Mesenchymal stem cell (in vitro differentiated cells and primary cell): Measurements from ENCODE around the gene KRT86.

Experiments used
- DNase-seq: peaks from one replicate; pipeline ENCODE4 v3.0.0-alpha.2; 2013
- H2AFZ ChIP-seq: one replicate; pipeline ENCODE4 v1.6.1; 2013; ENCODE audit warnings: low read depth, mild to moderate bottlenecking, control low read depth, inconsistent platforms, low read length, moderate library complexity
- H2AK5ac ChIP-seq: 2 replicates; pipeline ENCODE4 v1.6.1; 2013; ENCODE audit warnings: low read length, moderate library complexity, mild to moderate bottlenecking, inconsistent platforms; ENCODE audit not compliant: severe bottlenecking
- H2BK120ac ChIP-seq: one replicate; pipeline ENCODE4 v1.6.1; 2013; ENCODE audit warnings: low read depth, mild to moderate bottlenecking, inconsistent platforms, low read length, moderate library complexity
- H2BK12ac ChIP-seq, 2 experiments: one replicate each; pipeline ENCODE4 v1.6.1; 2013; ENCODE audit warnings: inconsistent platforms in 2 of 2, low read length in 2 of 2, mild to moderate bottlenecking in 2 of 2, moderate library complexity in 2 of 2, control low read depth in 1 of 2
- H2BK15ac ChIP-seq: one replicate; pipeline ENCODE4 v1.6.1; 2013; ENCODE audit warnings: mild to moderate bottlenecking, low read depth, inconsistent platforms; ENCODE audit not compliant: poor library complexity, severe bottlenecking
- H2BK5ac ChIP-seq: 2 replicates; pipeline ENCODE4 v1.6.1; 2013; ENCODE audit warnings: low read depth, mild to moderate bottlenecking, low read length, control low read depth, inconsistent platforms; ENCODE audit not compliant: poor library complexity, severe bottlenecking
- H3K14ac ChIP-seq, 2 experiments: one replicate each; pipeline ENCODE4 v1.6.1; 2013; ENCODE audit warnings: inconsistent platforms in 2 of 2, low read length in 2 of 2, control low read depth in 1 of 2, mild to moderate bottlenecking in 1 of 2, moderate library complexity in 1 of 2
- H3K18ac ChIP-seq, 2 experiments: one replicate each; pipeline ENCODE4 v1.6.1; 2013; ENCODE audit warnings: inconsistent platforms in 2 of 2, low read length in 2 of 2, control low read depth in 1 of 2, low read depth in 1 of 2, mild to moderate bottlenecking in 1 of 2
- H3K23ac ChIP-seq, 2 experiments: one replicate each; pipeline ENCODE4 v1.6.1; 2013; ENCODE audit warnings: inconsistent platforms in 2 of 2, low read length in 2 of 2, mild to moderate bottlenecking in 2 of 2, moderate library complexity in 2 of 2, control low read depth in 1 of 2
- H3K27ac ChIP-seq: 2 replicates; pipeline ENCODE4 v1.5.1; 2013; ENCODE audit warnings: mild to moderate bottlenecking, moderate library complexity, low read length, control low read depth, inconsistent platforms; ENCODE audit not compliant: poor library complexity, severe bottlenecking
- H3K27me3 ChIP-seq, 2 experiments: 2 replicates each; pipeline versions ENCODE4 v1.6.1 to v1.7.0; 2013; ENCODE audit warnings: low read length in 2 of 2, mild to moderate bottlenecking in 2 of 2, moderate library complexity in 2 of 2, control low read depth in 1 of 2, inconsistent platforms in 1 of 2; ENCODE audit not compliant: control insufficient read depth in 1 of 2, insufficient read depth in 1 of 2
- H3K36me3 ChIP-seq, 2 experiments: 2 replicates each; pipeline versions ENCODE4 v1.6.1 to v1.7.0; 2013; ENCODE audit warnings: low read length in 2 of 2, control low read depth in 1 of 2, inconsistent platforms in 1 of 2, low read depth in 1 of 2, mild to moderate bottlenecking in 1 of 2; ENCODE audit not compliant: insufficient read depth in 2 of 2, control insufficient read depth in 1 of 2
- H3K4ac ChIP-seq, 2 experiments: one replicate each; pipeline ENCODE4 v1.6.1; 2013; ENCODE audit warnings: inconsistent platforms in 2 of 2, low read length in 2 of 2, mild to moderate bottlenecking in 2 of 2, moderate library complexity in 2 of 2, control low read depth in 1 of 2, low read depth in 1 of 2
- H3K4me1 ChIP-seq: 2 replicates; pipeline ENCODE4 v1.6.1; 2013; ENCODE audit warnings: low read depth, low read length, control low read depth; ENCODE audit not compliant: control insufficient read depth, insufficient read depth
- H3K4me2 ChIP-seq: 2 replicates; pipeline ENCODE4 v1.6.1; 2013; ENCODE audit warnings: low read length, mild to moderate bottlenecking, inconsistent platforms; ENCODE audit not compliant: poor library complexity, severe bottlenecking
- H3K4me3 ChIP-seq, 2 experiments: 2 replicates each; pipeline versions ENCODE4 v1.5.1 to v1.7.0; 2013; ENCODE audit warnings: low read length in 2 of 2, mild to moderate bottlenecking in 2 of 2, control low read depth in 1 of 2, low read depth in 1 of 2; ENCODE audit not compliant: insufficient read depth in 1 of 2
- H3K79me1 ChIP-seq: replicated peaks from 2 replicates; pipeline ENCODE4 v1.6.1; 2013; ENCODE audit warnings: mild to moderate bottlenecking, control low read depth, low read length, inconsistent platforms; ENCODE audit not compliant: poor library complexity, severe bottlenecking
- H3K9ac ChIP-seq: 2 replicates; pipeline ENCODE4 v1.7.0; 2013; ENCODE audit warnings: mild to moderate bottlenecking, low read length, moderate library complexity
- H3K9me3 ChIP-seq: 2 replicates; pipeline ENCODE4 v1.7.0; 2013; ENCODE audit warnings: mild to moderate bottlenecking, low read length; ENCODE audit not compliant: control insufficient read depth
- H4K8ac ChIP-seq: one replicate; pipeline ENCODE4 v1.6.1; 2013; ENCODE audit warnings: inconsistent platforms, mild to moderate bottlenecking, low read length, moderate library complexity
- H4K91ac ChIP-seq: one replicate; pipeline ENCODE4 v1.6.1; 2013; ENCODE audit warnings: mild to moderate bottlenecking, low read length, inconsistent platforms
- WGBS: methylation state at CpG from one replicate; pipeline ENCODE4 v1.1.7; 2013; ENCODE audit warnings: mixed read lengths; 5-methylcytosine and 5-hydroxymethylcytosine counted together

Gene KRT86

GRCh38 chr12:52346593-52346992 lies 72.1 kb downstream of the KRT86 start:
- WGBS: 63% methylated on average over 4 of the region's 4 CpGs
- no peaks in the 10 kb centered on the region for H3K79me1 ChIP-seq

GRCh38 chr12:52347016-52347415 lies 72.6 kb downstream of the KRT86 start:
- Histone ChIP-seq H3K23ac (no peak overlapping the region), H2BK15ac (no peak overlapping the region), H3K4me2 (no peak overlapping the region), H2BK5ac (no peak overlapping the region), H3K4me1 (no peaks in the 10 kb centered on the region), H3K27me3 (peaks cover 55 to 93% of the 10 kb centered on the region in 2 experiments), H3K4ac (no peak overlapping the region), H4K8ac (no peak overlapping the region), H3K18ac (no peak overlapping the region), H4K91ac (no peak overlapping the region), H2AK5ac (no peak overlapping the region), H2AFZ (no peak overlapping the region), H3K9me3 (peaks cover 7% of the 10 kb centered on the region), H3K27ac (no peak overlapping the region), H3K14ac (no peak overlapping the region), H3K4me3 (no peak overlapping the region), H2BK120ac (no peak overlapping the region), H3K79me1 (no peaks in the 10 kb centered on the region), H3K9ac (no peak overlapping the region), H2BK12ac (no peak overlapping the region), H3K36me3 (no peaks in the 10 kb centered on the region)
- 78% methylated on average over 9 of the region's 9 CpGs for WGBS
- no peak for DNase-seq

More at GRCh38 chr12:52346593-52346992, 72.1 kb downstream of the KRT86 start:
- peaks cover 7% of the 10 kb centered on the region for H3K9me3 ChIP-seq
- H2BK120ac ChIP-seq: no peak overlapping the region
- no peak overlapping the region for H3K9ac ChIP-seq
- no peak overlapping the region for H2BK12ac ChIP-seq
- no peak overlapping the region for H3K23ac ChIP-seq
- H3K4me2 ChIP-seq: no peak overlapping the region
- no peak overlapping the region for H2BK15ac ChIP-seq
- no peak overlapping the region for H3K4me3 ChIP-seq
- H3K27ac ChIP-seq: no peak overlapping the region
- H2AFZ ChIP-seq: no peak overlapping the region
- H3K36me3 ChIP-seq: no peaks in the 10 kb centered on the region
- H4K91ac ChIP-seq: no peak overlapping the region
- H3K18ac ChIP-seq: no peak overlapping the region
- no peak overlapping the region for H3K14ac ChIP-seq
- H2AK5ac ChIP-seq: no peak overlapping the region
- no peak overlapping the region for H2BK5ac ChIP-seq
- H3K4ac ChIP-seq: no peak overlapping the region
- no peak for DNase-seq
- H3K4me1 ChIP-seq: no peaks in the 10 kb centered on the region
- no peak overlapping the region for H4K8ac ChIP-seq
- peaks cover 56 to 93% of the 10 kb centered on the region in 2 experiments for H3K27me3 ChIP-seq

- Histone ChIP-seq H4K91ac (no peak overlapping the region), H3K27me3 (peaks cover 54 to 93% of the 10 kb centered on the region in 2 experiments), H3K23ac (no peak overlapping the region), H2AK5ac (no peak overlapping the region), H3K4me3 (no peak overlapping the region), H4K8ac (no peak overlapping the region), H3K4ac (no peak overlapping the region), H3K9me3 (peaks cover 7% of the 10 kb centered on the region), H3K4me1 (no peaks in the 10 kb centered on the region), H2BK12ac (no peak overlapping the region), H3K9ac (no peak overlapping the region), H2BK15ac (no peak overlapping the region), H3K4me2 (no peak overlapping the region), H2BK120ac (no peak overlapping the region), H3K79me1 (no peaks in the 10 kb centered on the region), H3K14ac (no peak overlapping the region), H3K36me3 (no peaks in the 10 kb centered on the region), H3K27ac (no peak overlapping the region), H3K18ac (no peak overlapping the region), H2BK5ac (no peak overlapping the region), H2AFZ (no peak overlapping the region)
- no peak for DNase-seq
- WGBS: 65% methylated on average over 15 of the region's 16 CpGs
Measured at GRCh38 chr12:52347551-52348510, 73.4 kb downstream of the KRT86 start.

GRCh38 chr12:52349196-52349595 lies 74.8 kb downstream of the KRT86 start:
- no peak overlapping the region for H2AK5ac ChIP-seq
- H4K91ac ChIP-seq: no peak overlapping the region

More at GRCh38 chr12:52349196-52349595, 74.8 kb downstream of the KRT86 start:
- Histone ChIP-seq H2BK15ac (no peak overlapping the region), H3K9ac (no peak overlapping the region), H3K4me3 (no peak overlapping the region), H3K14ac (no peak overlapping the region), H3K36me3 (no peaks in the 10 kb centered on the region), H3K79me1 (no peaks in the 10 kb centered on the region), H2BK12ac (no peak overlapping the region), H3K27me3 (peaks cover 51 to 93% of the 10 kb centered on the region in 2 experiments), H3K4me2 (no peak overlapping the region), H3K23ac (no peak overlapping the region), H3K4ac (no peak overlapping the region), H3K27ac (no peak overlapping the region), H4K8ac (no peak overlapping the region), H3K4me1 (no peaks in the 10 kb centered on the region), H2BK120ac (no peak overlapping the region), H3K9me3 (no peaks in the 10 kb centered on the region), H3K18ac (no peak overlapping the region), H2AFZ (no peak overlapping the region), H2BK5ac (no peak overlapping the region)
- no peak for DNase-seq
- 88% methylated on average over 6 of the region's 6 CpGs for WGBS
